ENCODE data around the gene OR2H2. TPM values are rescaled to one million over a fixed set of nuclear protein-coding genes. Genes with fewer than 3 reads are reported as not detected.
A peak's percentile ranks its signal among the peaks of the same experiment; 100 is the strongest.

OR2H2 gene
- polyA plus RNA-seq, 2 of the 4 experiments (the other 2 are of a cell fraction): not detected

- no peak for TF ChIP-seq HMGXB4 (CRISPR knock-in tag; IDR thresholded peaks at IDR 0.05; ENCODE audit: borderline replicate concordance)
Observed at GRCh38 chr6:29590218-29590808, 5.4 kb downstream of the OR2H2 start (continued).

DNA sequence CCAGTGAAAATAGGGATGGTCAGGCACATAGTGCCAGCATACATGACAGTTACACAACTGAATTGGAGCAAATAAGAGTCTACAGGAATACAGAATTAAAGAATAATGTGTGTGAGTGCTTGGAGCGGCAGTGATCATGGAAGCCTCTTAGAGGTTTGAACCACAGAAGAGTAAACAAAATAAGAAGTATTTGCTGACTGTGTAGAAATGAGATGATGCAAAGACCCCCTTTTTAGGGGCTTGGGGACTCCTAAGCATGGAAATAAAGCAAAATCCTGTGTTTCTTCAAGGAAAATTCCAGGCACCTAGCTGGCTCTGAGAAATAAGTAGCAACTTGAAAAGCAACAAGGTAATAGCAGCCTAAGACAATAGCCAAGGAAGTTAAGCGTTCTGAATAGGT lies 6.8 kb downstream of the OR2H2 start:
- no peaks in the 10 kb centered on the region for H3K4me1 ChIP-seq
- FAIRE-seq (no peak), DNase-seq (ENCODE audit: low read depth in 1 of 2, low spot score in 1 of 2) (no peak), ATAC-seq (no peak)
- no peak overlapping the region for H3K27ac ChIP-seq
- ChIA-PET POLR2A (no interaction called here), CTCF (no interaction called here)
- H3K9me3 ChIP-seq: no peaks in the 10 kb centered on the region
- no peak overlapping the region for H3K4me3 ChIP-seq
- TF ChIP-seq PHF8 (IDR thresholded peaks at IDR 0.05; ENCODE audit: borderline replicate concordance, low read depth): no peak
- peak; percentile 74 for TF ChIP-seq MAFK (IDR thresholded peaks at IDR 0.05; ENCODE audit: partially characterized antibody)
- H3K4me2 ChIP-seq: no peak overlapping the region
- 72% methylated on average over 2 of the region's 2 CpGs for WGBS (ENCODE audit: missing lambda C conversion rate)

DNA sequence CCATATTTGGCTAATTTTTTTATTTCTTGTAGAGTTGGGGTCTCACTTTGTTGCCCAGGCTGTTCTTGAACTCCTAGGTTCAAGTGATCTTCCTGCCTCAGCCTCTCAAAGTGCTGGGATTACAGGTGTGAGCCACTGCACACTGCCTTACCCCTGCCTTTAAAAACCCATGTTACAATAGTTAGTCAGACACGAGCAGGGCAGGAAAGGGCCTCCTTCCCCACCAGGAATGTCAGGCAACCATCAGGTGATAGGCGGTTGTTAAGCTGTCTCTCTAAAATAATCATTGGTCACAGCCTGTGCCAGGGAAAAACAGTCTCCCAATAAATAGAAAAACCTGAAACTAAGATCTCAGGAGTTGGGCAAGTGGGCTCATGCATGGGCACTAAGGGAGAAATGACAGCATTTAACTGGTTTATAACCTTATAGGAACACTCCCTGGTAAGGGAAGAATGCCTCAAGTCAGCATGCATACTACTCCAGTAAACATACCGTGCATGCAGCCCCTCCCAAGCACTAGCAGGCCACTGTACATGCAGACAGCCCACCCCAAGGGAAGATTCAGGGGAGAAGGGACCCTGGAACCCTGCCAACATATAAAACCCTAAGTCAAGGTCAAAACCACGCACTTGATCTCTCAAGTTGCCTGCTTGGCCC lies 8.4 kb downstream of the OR2H2 start:
- no peaks in the 10 kb centered on the region for H3K9me3 ChIP-seq
- no peak for FAIRE-seq
- CTCF ChIA-PET: no interaction called here
- no peak for DNase-seq (ENCODE audit: low read depth in 1 of 2, low spot score in 1 of 2)
- 29% methylated on average over 4 of the region's 4 CpGs for WGBS (ENCODE audit: missing lambda C conversion rate)
- no peak overlapping the region for H3K27ac ChIP-seq
- H3K4me2 ChIP-seq: no peak overlapping the region
- TF ChIP-seq NR3C1 (IDR thresholded peaks at IDR 0.05) (no peak), ZFP36 (IDR thresholded peaks at IDR 0.05; ENCODE audit: borderline replicate concordance, partially characterized antibody) (no peak), PHF8 (IDR thresholded peaks at IDR 0.05; ENCODE audit: borderline replicate concordance, low read depth) (no peak), SREBF2 (IDR thresholded peaks at IDR 0.05) (no peak), NFE2L2 (conservative IDR thresholded peaks at IDR 0.05; ENCODE audit: low read length) (no peak), KDM1A (IDR thresholded peaks at IDR 0.05; ENCODE audit: low read depth) (no peak), FOSL2 (IDR thresholded peaks at IDR 0.05) (no peak), FOSL2 (CRISPR knock-in tag; IDR thresholded peaks at IDR 0.05) (no peak), TP53 (CRISPR knock-in tag; IDR thresholded peaks at IDR 0.05) (no peak), CEBPB (IDR thresholded peaks at IDR 0.05) (no peak), FOXS1 (CRISPR knock-in tag; IDR thresholded peaks at IDR 0.05) (no peak), E2F6 (IDR thresholded peaks at IDR 0.05; ENCODE audit: borderline replicate concordance, low read depth) (no peak), PBX3 (IDR thresholded peaks at IDR 0.05) (no peak)
- TF ChIP-seq, protein P1, sequence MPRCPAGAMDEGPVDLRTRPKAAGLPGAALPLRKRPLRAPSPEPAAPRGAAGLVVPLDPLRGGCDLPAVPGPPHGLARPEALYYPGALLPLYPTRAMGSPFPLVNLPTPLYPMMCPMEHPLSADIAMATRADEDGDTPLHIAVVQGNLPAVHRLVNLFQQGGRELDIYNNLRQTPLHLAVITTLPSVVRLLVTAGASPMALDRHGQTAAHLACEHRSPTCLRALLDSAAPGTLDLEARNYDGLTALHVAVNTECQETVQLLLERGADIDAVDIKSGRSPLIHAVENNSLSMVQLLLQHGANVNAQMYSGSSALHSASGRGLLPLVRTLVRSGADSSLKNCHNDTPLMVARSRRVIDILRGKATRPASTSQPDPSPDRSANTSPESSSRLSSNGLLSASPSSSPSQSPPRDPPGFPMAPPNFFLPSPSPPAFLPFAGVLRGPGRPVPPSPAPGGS (IDR thresholded peaks at IDR 0.05): no peak
- TF ChIP-seq, protein P2, sequence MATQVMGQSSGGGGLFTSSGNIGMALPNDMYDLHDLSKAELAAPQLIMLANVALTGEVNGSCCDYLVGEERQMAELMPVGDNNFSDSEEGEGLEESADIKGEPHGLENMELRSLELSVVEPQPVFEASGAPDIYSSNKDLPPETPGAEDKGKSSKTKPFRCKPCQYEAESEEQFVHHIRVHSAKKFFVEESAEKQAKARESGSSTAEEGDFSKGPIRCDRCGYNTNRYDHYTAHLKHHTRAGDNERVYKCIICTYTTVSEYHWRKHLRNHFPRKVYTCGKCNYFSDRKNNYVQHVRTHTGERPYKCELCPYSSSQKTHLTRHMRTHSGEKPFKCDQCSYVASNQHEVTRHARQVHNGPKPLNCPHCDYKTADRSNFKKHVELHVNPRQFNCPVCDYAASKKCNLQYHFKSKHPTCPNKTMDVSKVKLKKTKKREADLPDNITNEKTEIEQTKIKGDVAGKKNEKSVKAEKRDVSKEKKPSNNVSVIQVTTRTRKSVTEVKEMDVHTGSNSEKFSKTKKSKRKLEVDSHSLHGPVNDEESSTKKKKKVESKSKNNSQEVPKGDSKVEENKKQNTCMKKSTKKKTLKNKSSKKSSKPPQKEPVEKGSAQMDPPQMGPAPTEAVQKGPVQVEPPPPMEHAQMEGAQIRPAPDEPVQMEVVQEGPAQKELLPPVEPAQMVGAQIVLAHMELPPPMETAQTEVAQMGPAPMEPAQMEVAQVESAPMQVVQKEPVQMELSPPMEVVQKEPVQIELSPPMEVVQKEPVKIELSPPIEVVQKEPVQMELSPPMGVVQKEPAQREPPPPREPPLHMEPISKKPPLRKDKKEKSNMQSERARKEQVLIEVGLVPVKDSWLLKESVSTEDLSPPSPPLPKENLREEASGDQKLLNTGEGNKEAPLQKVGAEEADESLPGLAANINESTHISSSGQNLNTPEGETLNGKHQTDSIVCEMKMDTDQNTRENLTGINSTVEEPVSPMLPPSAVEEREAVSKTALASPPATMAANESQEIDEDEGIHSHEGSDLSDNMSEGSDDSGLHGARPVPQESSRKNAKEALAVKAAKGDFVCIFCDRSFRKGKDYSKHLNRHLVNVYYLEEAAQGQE (IDR thresholded peaks at IDR 0.05): no peak
- TF ChIP-seq, protein P3, sequence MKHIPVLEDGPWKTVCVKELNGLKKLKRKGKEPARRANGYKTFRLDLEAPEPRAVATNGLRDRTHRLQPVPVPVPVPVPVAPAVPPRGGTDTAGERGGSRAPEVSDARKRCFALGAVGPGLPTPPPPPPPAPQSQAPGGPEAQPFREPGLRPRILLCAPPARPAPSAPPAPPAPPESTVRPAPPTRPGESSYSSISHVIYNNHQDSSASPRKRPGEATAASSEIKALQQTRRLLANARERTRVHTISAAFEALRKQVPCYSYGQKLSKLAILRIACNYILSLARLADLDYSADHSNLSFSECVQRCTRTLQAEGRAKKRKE (CRISPR knock-in tag; IDR thresholded peaks at IDR 0.05; ENCODE audit: low read depth): no peak
- TF ChIP-seq, protein P4, sequence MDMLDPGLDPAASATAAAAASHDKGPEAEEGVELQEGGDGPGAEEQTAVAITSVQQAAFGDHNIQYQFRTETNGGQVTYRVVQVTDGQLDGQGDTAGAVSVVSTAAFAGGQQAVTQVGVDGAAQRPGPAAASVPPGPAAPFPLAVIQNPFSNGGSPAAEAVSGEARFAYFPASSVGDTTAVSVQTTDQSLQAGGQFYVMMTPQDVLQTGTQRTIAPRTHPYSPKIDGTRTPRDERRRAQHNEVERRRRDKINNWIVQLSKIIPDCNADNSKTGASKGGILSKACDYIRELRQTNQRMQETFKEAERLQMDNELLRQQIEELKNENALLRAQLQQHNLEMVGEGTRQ (IDR thresholded peaks at IDR 0.05): no peak
- POLR2A ChIA-PET: no interaction called here
- no peak overlapping the region for H3K4me3 ChIP-seq
- H3K4me1 ChIP-seq: no peaks in the 10 kb centered on the region
- ATAC-seq: no peak

Measured in A549 (cell line).